Erythroblast (primary cell): ENCODE results near the gene TCP11.
"Not testable (repeated sequence)": the region's sequence is repeated elsewhere in the genome, so short reads cannot be mapped to it uniquely, and the experiment has no call there.

Experiments used
- DNase-seq, 2 experiments: peaks; one replicate each; lab custom pipeline; 2025; lab: John Stamatoyannopoulos, UW
- GATA1 ChIP-seq: IDR thresholded peaks from 2 replicates; pipeline ENCODE4 v1.6.1; 2011; ENCODE audit warnings: low read depth, mild to moderate bottlenecking, control low read depth, low read length, moderate library complexity
- POLR2A ChIP-seq: IDR thresholded peaks from 2 replicates; pipeline ENCODE4 v1.6.1; 2011; ENCODE audit warnings: mild to moderate bottlenecking, low read length

TCP11 gene

DNA sequence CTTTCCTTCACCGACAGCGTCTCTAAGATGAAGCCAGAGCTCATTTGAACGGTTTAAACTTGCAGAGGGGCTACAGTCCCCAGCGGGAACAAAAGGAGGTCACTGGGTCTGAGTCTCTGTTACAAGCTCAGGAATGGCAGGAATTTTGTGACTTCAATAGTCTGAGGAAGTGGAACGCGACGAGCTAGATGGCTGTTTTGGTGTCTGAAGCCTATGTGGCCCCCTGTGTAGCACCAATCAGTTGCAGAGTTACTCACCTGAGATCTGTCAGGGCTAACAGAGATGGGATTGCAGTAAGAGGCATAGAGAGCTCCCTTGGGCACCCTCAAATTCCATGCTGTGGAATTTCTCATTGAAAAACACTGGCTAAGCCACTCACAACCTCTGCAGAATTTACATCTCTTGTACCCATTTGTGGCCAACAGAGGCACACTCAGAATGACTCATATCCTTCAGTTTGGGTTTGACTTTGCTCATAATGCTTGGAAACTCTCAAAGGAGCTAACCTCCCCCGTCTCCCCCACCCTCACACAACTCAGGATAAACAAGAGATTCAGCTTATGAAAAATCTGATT, 7.1 kb upstream of the TCP11 start:
- no peak for DNase-seq

DNA sequence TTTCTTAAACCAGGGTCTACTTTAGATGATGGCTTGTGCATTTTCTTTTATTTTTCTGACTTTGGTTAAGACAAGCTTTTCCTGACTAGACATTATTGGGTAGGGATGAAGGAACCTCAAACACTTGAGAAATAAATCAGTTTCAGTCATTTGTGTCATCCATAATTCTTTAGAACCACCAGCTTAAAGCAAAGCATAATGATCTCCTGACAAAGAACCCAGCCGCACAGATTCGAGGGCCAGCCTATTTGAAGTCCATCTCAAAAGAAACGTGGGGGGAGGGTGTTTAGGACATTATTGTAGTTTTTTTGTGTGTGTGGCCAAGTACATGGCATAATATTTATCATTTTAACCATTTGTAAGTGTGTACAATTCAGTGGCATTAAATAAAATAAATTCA, 6.3 kb upstream of the TCP11 start:
- TF ChIP-seq GATA1 = no peak
- no peak for TF ChIP-seq POLR2A
- no peak for DNase-seq

More for the DNA sequence above, 7.1 kb upstream of the TCP11 start:
- TF ChIP-seq GATA1 (no peak), POLR2A (no peak)

DNA sequence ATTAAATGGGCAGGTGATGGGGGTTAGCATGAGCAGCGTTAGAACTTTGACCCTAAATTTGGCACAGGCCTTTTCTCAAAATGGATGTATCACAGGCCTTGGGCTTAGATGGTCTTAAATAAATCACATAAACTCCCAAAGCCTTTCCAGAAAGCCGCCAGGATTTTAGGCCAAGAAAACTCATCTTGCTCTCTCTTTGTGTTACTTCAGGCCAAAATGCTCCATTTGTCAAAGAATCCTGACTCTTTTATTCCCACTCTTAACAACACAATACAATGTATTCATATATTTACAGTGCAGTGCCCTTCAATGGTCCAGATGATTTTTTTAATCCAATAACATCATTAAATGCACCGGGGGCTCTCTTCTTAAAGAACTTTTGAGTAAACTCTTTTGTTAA, 5.9 kb upstream of the TCP11 start:
- DNase-seq = no peak
- TF ChIP-seq GATA1 = no peak
- TF ChIP-seq POLR2A = no peak

DNA sequence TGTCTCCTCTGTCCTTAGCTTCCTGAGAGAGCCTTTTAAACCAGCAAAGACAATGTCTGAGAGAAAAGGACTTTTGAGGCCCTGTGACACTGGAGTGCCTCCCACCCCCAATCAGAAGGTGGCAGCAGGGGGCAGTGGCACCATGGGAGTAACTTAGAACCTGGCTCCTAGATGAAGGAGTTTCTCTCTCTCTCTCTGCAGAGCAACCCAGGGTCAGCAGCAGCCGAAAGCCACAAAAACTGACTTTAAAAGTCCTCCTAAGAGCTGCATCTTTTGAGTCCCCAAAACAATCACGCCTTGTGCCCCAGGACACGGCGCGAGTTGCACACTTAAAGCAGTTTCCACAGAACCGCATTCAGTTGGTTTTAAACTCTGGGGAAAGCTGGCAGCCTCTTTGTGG, 5.3 kb upstream of the TCP11 start:
- no peak for TF ChIP-seq GATA1
- no peak for TF ChIP-seq POLR2A
- peak; percentile 49 to 53 for DNase-seq

DNA sequence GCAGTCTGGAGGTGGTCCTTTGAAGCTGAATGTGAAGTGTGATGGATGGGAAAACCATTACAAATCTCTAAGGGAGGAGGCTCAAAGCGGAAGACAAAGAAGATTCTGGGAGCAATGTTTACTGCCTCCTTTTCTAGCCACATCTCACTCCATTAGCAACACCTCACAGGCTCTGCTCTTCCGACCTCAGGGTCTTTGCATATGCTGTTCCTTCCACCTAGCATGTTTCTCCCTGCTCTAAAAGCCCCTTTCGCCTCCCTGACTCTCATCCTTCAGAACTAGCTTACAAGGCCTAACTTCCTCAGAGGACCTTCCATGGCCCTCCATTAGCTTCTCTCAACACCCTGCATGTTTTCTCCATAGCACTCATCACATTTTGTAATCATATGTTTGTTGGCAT, 4.6 kb upstream of the TCP11 start:
- TF ChIP-seq GATA1 (no peak), POLR2A (no peak)
- DNase-seq = no peak

DNA sequence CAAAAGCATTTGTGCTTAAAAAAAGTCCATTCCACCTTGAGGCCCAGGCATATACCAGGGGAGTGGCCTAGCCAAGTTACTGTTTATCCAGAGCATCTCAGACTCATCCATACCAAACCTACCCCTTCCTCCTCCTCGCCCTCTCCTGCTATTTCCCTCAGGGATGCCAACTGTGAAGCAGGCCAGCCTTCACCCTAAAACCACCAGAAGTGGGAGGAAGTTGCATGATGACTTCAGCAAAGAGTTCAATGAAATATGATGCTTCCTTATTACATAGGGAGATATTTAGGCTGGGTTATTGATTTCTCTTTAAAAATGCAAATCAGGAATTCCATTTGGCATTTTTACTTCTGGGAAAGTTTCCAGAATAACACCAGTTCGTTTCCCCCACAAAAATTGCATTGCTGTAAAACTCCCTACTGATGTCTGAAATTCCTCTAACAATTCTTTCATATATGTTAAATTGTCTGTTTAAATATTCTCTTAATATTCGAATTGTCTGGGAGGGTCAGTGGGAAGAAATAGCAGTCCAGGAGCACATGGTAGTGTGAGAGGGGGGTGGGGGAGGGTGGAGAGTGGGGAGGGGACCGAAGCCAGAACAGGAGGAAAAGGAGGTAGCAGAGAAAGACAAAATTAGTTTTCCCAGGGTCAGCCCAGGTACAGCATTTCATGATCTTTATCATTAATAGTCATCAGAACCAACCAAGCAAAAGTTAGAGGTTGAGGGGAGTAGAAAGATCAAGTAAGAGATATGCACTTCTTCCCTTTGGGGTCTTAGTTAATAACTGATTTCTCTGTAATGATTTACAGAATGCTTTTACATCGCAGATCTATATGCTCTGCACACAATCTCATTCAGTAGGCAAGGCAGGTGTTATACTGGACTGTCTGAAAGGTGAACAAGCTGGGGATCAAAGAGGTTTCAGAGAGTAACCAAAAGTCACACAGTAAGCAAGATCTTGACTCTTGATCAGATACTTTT, 1.7 kb upstream of the TCP11 start:
- TF ChIP-seq GATA1 (no peak), POLR2A (no peak)
- no peak for DNase-seq

DNA sequence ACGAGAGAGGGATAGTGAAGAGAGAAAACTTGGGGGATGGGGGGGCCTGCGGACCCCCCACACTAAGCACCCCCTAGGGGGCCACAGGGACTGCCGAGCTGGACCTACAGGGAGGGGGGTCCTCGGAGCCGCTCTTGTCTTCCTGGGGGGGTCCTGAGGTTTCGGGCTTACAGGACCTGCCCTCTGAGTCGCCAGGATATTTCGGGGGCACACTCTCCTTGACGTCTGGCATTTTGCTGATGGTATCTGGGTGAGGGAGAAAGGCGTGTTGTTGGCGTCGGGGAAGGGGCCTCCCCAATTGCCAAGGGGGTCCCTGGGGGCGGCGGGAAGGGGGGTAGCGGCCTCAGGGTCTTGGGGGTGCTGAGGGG, 516 bp downstream of the TCP11 start:
- TF ChIP-seq POLR2A (no peak), GATA1 (no peak)
- no peak for DNase-seq

DNA sequence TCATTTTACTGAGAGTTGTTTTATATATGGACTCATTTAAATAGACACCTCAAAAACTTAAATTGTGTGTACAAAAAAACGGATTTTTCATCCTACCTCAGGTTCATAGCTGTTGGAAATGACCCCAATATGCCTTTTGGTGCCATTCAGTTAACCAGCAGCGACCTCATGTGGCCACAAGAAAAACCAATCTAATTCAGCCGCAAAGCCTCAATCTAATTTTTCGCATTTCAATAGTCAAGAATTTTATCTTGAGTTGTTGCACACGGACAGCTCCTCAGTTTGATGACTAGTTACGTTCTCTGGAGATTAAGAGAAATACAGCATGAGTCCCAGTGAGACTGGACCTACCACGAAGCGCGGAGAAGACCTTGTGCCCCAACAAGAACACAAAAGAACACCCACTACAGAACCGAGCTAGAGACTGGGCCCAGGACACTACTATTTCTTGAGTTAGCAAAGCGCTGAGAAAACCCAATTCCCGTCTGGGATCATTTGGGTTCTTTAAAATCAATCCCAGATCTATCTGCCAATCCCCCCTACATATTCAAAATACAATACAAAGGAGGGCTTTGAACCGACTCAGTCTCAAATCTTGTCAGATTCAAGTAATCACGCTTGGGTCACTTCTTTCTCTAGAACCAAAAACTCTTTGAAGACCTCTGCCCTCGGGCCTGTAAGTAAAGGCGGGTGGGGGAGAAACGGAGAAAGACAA, 1.1 kb downstream of the TCP11 start:
- DNase-seq = peak; percentile 75 to 86
- no peak for TF ChIP-seq POLR2A
- TF ChIP-seq GATA1 = no peak

DNA sequence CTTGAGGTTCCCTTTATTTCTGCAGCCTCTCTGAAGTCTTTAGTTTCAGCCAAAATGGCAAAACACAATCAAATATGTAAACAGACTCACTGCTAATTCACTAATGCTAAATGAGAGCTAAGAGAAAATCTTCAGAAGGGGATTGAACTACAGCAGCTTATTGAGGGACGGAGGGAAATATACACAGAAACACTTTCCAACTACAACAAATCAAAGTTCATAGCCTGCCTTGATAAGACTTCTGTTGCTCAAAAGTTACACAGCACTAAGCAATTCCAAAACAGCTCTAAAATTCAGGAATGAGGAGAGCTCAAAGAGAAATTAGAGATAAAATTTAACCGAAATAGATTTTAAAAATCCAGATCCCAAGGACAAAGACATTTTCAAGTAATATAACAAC, 1.7 kb downstream of the TCP11 start:
- DNase-seq = no peak
- TF ChIP-seq POLR2A (no peak), GATA1 (no peak)

DNA sequence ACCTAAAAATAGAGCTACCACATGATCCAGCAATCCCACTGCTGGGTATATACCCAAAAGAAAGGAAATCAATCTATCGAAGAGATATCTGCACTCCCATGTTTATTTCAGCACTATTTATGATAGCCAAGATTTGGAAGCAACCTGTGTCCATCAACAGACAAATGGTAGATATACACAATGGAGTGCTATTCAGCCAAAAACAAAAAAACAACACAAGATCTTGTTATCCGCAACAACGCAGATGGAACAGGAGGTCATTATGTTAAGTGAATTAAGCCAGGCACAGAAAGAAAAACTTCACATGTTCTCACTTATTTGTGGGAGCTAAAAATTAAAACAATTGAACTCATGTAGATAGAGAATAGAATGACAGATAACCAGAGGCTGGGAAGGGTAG, 2.9 kb downstream of the TCP11 start:
- DNase-seq = not testable (repeated sequence)

DNA sequence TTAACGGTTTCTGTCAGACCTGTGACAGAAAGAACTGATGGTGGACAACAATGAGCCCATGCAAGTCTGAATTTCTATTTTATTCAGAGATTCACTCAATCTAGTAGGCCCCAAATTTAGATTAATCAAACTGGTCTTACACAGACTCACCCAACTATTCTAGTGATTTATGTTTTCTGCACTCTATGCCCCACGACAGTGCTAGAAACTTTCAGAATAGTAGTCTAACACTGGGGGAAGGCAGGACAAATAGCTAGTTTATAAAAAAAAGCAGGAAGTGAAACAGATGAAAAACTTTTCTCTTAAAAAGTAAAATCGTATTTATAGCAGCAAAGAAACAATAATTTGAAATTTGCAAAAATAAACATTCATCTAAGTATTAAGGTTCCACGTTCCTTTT, 5.0 kb downstream of the TCP11 start:
- DNase-seq = no peak
- no peak for TF ChIP-seq POLR2A
- no peak for TF ChIP-seq GATA1

DNA sequence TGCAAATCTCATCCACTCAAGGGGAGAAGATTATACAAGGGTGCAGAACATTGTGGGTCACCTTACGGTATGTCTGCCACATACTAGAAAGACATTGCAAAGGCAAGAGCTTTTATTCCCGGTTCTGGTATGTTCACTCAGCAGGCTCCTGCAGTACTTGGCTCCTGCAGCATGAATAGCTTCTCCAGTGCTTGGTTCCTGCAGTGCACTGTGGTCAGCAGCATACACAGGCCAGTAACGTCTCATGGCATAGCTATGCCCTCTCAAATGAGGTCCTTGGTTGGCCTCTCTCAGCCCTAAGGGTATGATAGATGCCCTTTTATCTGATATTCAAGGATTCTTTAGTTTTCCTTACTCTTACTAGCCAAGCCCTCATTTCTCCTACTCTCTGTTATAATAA, 12.6 kb downstream of the TCP11 start:
- TF ChIP-seq GATA1 = no peak
- TF ChIP-seq POLR2A = no peak
- DNase-seq = no peak

DNA sequence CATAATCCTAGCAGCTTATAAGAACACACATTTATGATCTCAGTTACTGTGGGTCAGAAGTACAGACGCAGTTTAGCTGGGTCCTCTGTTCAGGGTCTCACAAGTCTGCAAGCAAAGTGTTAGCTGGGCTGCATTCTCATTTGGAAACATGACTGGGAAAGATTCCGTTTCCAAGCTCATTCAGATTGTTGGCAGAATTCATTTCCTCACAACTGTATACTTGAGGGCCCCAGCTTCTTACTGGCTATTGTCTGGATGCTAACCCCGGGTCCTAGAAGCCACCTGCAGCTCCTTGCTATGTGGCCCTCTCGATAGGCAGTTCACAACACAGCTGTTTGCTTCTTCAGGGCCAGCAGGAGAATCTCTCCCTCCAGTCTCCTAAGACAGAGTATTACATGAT, 13.1 kb downstream of the TCP11 start:
- DNase-seq = no peak
- no peak for TF ChIP-seq POLR2A
- no peak for TF ChIP-seq GATA1

DNA sequence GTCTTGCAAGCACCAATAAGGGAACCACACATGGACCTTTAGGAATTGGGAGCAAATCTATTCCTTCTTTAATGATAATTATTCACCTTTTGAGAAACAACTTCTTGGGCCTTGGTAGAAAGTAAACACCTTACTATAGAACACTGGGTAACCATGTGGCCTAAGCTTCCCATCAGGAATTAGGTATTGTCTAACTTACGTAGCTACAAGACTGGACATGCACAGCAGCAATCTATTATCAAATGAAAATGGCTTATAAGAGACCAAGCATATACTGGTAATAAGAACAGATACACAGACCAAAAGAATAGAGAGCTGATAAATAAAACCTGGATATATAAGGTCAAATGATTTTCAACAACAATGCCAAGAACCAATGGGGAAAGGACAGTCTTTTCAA, 16.8 kb downstream of the TCP11 start:
- TF ChIP-seq POLR2A (no peak), GATA1 (no peak)
- DNase-seq = no peak
